HG03571 (cell line): ENCODE data around the gene SFXN4.
"Not testable (repeated sequence)": the region's sequence is repeated elsewhere in the genome, so short reads cannot be mapped to it uniquely, and the experiment has no call there.

Source experiments
- ATAC-seq: cut with Tn5 transposase; IDR thresholded peaks from one replicate; pipeline ENCODE4 v1.9.1; 2021; ENCODE audit not compliant: unreplicated experiment

SFXN4 gene

DNA sequence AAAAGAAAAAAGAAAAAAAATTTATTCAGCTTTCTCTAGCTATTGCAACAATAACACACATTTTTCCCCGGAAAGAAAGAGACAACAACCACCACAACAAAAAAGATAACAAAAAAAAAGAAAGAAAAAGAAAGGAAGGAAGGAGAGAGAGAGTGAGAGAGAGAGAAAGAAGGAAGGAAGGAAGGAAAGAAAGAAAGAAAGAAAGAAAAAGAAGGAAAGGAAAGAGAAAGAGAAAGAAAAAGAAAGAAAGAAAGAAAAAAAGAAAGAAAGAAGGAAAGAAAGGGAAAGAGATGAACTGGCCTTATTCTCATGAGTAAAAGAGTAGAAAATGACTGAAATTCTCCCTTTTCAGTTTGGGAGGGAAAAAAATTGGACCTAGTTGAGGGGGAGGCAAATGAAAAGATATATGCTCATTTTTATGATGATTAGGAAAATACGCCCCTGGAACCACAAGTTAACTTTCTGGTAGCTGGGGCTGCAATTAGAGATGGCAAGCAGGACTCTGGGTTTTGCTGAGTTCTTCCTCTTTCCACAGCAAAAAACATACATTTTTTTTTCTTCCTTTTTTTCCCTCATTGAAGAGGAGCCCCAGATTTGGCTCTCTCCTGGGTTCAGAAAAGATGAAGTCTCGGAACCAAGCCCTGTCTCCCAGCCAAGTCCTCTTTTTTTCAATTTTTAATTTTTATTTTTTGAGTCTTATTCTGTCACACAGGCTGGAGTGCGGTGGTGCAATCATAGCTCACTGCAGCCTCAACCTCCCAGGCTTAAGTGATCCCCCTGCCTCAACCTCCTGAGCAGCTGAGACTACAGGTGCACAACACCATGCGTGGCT, 25.7 kb upstream of the SFXN4 start:
- no peak for ATAC-seq

- no peak for ATAC-seq
Measured at GRCh38 chr10:119190353-119190752, 24.8 kb upstream of the SFXN4 start.

- no peak for ATAC-seq
Measured at GRCh38 chr10:119189811-119190282, 24.3 kb upstream of the SFXN4 start.

GRCh38 chr10:119183664-119184412, 18.3 kb upstream of the SFXN4 start:
- ATAC-seq: no peak

- not testable (repeated sequence) for ATAC-seq
Measured at GRCh38 chr10:119180850-119181400, 15.4 kb upstream of the SFXN4 start.

GRCh38 chr10:119178372-119179119, 13.0 kb upstream of the SFXN4 start, which contains the start of gene PRDX3:
Gene PRDX3 (minus strand): TSS chr10:119178812. CDS start chr10:119178790, 22 bp downstream.
- peak; percentile 82 for ATAC-seq

DNA sequence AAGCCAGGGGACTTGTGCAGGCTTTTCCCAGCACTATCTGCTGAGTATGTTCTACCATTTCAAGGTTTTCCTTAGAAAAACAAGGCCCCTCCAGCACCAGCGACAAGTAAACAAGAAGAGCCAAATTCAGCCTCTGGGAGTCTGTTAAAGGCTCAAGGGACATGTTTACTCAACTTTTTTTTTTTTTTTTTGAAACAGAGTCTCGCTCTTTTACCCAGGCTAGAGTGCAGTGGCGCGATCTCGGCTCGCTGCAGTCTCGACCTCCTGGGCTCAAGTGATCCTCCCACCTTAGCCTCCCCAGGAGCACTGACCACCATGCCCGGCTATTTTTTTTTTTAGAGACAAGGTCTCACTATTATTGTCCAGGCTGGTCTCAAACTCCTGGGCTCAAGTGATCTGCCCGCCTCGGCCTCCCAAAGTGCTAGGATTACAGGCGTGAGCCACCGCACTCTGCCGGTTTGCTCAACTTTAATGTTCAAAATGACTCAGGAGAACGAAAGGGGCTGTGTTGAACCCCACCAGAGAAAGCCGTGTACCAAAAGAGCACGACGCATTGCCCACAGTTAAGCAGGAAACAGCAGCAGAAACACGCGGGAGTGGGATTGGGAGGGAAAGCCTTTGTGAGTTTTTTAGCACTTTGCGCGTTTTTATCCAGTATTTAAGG, 12.3 kb upstream of the SFXN4 start:
- ATAC-seq: peak; percentile 17

GRCh38 chr10:119176166-119176565, 10.7 kb upstream of the SFXN4 start:
- ATAC-seq: no peak

GRCh38 chr10:119174109-119174508, 8.6 kb upstream of the SFXN4 start:
- no peak for ATAC-seq

DNA sequence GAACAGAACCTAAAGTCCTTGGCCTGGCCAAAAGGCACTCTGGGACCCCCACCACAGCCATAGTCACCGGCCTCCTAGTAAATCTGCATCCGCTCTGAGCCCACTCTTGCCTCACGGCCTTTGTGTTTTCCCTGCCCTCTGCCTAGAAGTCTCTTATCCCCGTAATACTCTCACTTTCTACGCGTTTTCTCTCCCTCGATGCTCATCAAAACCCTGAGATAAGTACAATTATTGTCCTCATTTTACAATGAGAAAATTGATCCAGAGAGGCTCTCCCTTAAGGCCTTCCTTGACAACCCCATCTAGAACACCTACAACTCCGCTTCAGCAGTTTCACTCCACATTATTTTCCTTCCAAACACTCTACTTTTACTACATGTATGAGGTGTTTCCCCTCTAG, 1.5 kb upstream of the SFXN4 start:
- ATAC-seq: no peak

DNA sequence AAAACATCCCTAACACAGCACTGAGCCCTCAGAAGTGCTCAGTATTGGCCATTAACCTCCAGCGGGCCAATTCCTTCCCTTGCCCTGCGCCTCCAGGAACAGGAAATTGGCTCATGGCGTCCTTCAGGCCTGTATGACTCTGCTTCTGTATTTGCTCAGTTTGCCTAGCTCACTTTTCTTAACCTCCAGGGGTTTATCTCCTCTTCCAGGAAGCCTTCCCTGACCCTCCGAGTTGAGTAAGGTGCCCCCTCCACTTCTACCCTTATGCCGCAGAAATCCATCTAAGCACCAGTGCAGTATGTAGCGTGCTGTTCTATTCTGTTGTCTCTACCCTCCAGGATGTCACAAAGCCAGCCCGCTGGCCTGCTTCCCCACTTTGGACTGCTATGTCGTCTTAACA, 1.1 kb upstream of the SFXN4 start:
- no peak for ATAC-seq

DNA sequence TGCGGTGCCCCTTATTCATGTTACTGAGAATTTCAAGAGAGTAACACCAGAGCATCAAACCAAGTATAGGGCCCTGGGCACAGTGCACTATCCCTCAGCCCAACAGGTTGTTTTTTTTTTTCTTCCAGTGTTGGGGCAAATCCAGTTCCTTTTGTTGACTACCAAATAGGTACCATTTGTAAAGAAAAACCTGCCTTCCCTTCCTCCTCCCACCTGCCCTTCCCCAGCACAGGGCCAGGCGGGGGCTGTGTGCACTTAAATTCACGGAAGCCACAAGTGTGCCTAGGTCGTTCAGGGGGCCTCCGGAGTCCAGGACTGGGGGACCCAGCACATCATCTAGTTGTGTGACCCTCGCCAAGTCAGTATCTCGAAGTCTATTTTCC, 595 bp upstream of the SFXN4 start:
- ATAC-seq: no peak

DNA sequence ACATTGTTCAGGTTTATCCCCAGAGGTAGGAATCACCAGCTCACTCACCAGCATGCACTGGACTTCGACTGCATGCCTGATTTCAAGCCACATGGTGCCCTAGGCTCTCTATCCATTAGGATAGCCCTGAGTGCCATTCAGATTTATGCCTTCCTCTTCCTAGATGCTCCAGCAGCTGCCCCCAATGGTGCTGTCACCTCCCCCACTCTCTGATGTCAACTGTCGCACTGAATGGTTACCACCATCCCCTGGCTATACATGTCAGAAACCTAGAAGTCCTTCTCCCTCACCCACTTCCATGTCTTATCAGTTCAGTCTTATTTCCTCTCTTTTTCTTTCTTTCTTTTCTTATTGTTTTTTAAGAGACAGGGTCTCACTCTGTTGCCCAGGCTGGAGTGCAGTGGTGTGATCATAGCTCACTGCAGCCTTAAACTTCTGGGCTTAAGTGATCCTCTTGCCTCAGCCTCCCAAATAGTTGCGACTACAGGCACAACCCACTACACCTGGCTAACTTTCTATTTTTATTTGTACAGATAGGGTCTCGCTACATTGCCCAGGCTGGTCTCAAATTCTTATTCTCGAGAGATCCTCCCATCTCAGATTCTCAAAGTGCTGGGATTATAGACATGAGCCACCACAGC, 2.9 kb downstream of the SFXN4 start:
- ATAC-seq: no peak

DNA sequence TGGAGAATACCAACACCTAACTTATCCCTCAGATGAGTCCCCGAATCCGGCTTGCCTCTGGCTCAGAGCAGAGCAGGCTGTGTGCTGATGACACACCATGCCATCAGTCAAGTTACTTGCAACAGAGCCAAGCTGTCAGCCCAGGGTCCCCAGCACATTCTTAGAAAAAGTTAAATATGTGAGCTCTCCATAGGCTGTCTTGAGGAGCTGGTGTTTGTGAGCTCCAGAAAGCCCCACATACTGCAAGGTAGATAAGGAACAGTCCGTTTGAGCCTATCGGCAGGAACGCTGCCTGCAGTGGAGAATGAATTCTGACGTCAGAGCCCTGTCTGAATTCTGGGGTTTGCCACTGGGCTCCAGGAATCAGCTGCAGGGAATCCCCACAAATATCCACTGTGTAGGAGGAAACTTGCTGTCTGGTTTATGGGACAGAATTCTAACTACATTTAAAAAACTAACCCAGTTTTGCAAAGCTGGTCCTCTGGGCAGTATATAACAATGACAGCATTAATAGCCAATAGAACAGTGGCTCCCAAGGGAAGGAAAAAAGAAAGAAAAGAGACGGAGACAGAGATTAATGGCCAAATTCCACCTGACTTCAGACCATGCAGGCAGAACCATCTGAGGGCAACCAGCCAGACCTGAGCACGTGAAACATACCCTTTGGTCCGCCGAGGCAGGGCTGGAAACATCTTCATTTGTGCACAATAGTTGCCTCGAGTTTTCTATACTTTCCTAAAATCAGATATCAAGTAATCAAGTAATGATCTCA, 3.6 kb downstream of the SFXN4 start:
- ATAC-seq: no peak

GRCh38 chr10:119159332-119159731, 6.2 kb downstream of the SFXN4 start:
- no peak for ATAC-seq

- ATAC-seq: no peak
Measured at GRCh38 chr10:119153661-119154060, 11.9 kb downstream of the SFXN4 start.

DNA sequence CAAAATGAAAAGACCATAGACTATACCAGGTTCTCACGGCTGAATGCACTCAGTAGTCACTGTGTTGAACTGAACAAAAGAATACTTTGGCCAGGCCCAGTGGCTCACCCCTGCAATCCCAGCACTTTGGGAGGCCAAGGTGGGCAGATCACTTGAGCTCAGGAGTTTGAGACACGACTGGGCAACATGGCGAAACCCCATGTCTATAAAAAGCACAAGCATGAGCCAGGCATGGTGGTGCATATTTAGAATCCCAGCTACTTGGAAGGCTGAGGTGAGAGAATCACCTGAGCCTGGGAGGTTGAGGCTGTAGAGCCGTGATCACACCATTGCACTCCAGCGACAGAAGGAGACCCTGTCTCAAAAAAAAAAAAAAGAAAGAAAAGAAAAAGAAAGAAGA, 12.5 kb downstream of the SFXN4 start:
- ATAC-seq: no peak

DNA sequence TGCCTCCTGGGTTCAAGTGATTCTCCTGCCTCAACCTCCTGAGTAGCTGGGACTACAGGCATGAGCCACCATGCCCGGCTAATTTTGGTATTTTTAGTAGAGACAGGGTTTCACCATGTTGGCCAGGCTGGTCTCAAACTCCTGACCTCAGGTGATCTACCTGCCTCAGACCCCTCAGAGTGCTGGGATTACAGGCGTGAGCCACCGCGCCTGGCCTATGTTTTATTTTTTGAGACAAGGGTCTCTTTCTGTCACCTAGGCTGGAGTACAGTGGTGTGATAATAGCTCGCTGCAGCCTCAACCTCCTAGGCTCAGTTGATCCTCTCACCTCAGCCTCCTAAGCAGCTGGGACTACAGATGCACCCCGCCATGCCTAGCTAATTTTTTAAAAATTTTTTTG, 13.9 kb downstream of the SFXN4 start:
- not testable (repeated sequence) for ATAC-seq

- ATAC-seq: no peak
Measured at GRCh38 chr10:119149729-119150128, 15.8 kb downstream of the SFXN4 start.
